Measurements from ENCODE around the gene S100A6. TPM values are rescaled to one million over a fixed set of nuclear protein-coding genes. Genes with fewer than 3 reads are reported as not detected.

S100A6 gene
- total RNA-seq, 8 experiments from 2014 or later = 0.49 to 2,482 (median 5.7) TPM

GRCh38 chr1:153560771-153561465, 25.1 kb upstream of the S100A6 start:
- Histone ChIP-seq H3K4me1 (replicated peaks in 1 of 2) (peaks cover 5% of the 10 kb centered on the region in 2 donors), H3K4me3 (no peak overlapping the region), H3K27ac (no peak overlapping the region)
- WGBS, 10 experiments = 82 to 100% (median 88%) methylated on average over 1 to 10 of the region's 10 CpGs; no CpG with 5 or more reads in 1 of the 10 experiments
- no peak for ATAC-seq (replicated peaks in 6 of 8)
- in situ Hi-C loops (cut with MboI; ENCODE audit: low pct_unique_long_range_greater_than_20kb in 2 of 9, low sequenced_read_pairs in 9 of 9, unreplicated experiment in 9 of 9) = loop anchor here in 1 of 9 experiments (10.0 kb wide), 1 partner anchor 56 kb away; no protein-coding TSS in a partner anchor

GRCh38 chr1:153560241-153560640, 24.4 kb upstream of the S100A6 start:
- no peak overlapping the region for H3K27ac ChIP-seq
- H3K4me1 ChIP-seq (replicated peaks in 1 of 2) = no peaks in the 10 kb centered on the region
- in situ Hi-C loops (cut with MboI; ENCODE audit: low pct_unique_long_range_greater_than_20kb in 2 of 9, low sequenced_read_pairs in 9 of 9, unreplicated experiment in 9 of 9) = loop anchor here in 1 of 9 experiments (10.0 kb wide), 1 partner anchor 55 kb away; no protein-coding TSS in a partner anchor
- ATAC-seq (replicated peaks in 6 of 8) = no peak
- H3K4me3 ChIP-seq = no peak overlapping the region
- WGBS, 10 experiments = 89 to 100% (median 93%) methylated on average over 2 of the region's 2 CpGs; no CpG with 5 or more reads in 5 of the 10 experiments

GRCh38 chr1:153557877-153558276, 22.1 kb upstream of the S100A6 start:
- H3K27ac ChIP-seq = no peak overlapping the region
- in situ Hi-C loops (cut with MboI; ENCODE audit: low pct_unique_long_range_greater_than_20kb in 2 of 9, low sequenced_read_pairs in 9 of 9, unreplicated experiment in 9 of 9) = no loop called here
- ATAC-seq (replicated peaks in 6 of 8) = no peak
- 51 to 100% (median 92%) methylated on average over 1 to 3 of the region's 3 CpGs; no CpG with 5 or more reads in 3 of the 10 experiments for WGBS, 10 experiments
- no peaks in the 10 kb centered on the region for H3K4me1 ChIP-seq (replicated peaks in 1 of 2)
- no peak overlapping the region for H3K4me3 ChIP-seq

- WGBS, 10 experiments = 80 to 100% (median 83%) methylated on average over 1 of the region's 1 CpG; no CpG with 5 or more reads in 7 of the 10 experiments
- no peak overlapping the region for H3K27ac ChIP-seq
- ATAC-seq (replicated peaks in 6 of 8) = no peak
- H3K4me1 ChIP-seq (replicated peaks in 1 of 2) = no peaks in the 10 kb centered on the region
- no peak overlapping the region for H3K4me3 ChIP-seq
- in situ Hi-C loops (cut with MboI; ENCODE audit: low pct_unique_long_range_greater_than_20kb in 2 of 9, low sequenced_read_pairs in 9 of 9, unreplicated experiment in 9 of 9) = no loop called here
Measured at GRCh38 chr1:153556348-153556747, 20.6 kb upstream of the S100A6 start.

GRCh38 chr1:153553830-153554541, 18.2 kb upstream of the S100A6 start:
- Histone ChIP-seq H3K27ac (no peak overlapping the region), H3K4me3 (no peak overlapping the region), H3K4me1 (replicated peaks in 1 of 2) (no peaks in the 10 kb centered on the region)
- in situ Hi-C loops (cut with MboI; ENCODE audit: low pct_unique_long_range_greater_than_20kb in 2 of 9, low sequenced_read_pairs in 9 of 9, unreplicated experiment in 9 of 9) = no loop called here
- WGBS, 10 experiments = 23 to 100% (median 90%) methylated on average over 1 to 2 of the region's 2 CpGs; no CpG with 5 or more reads in 5 of the 10 experiments
- ATAC-seq (replicated peaks in 6 of 8) = no peak

- in situ Hi-C loops (cut with MboI; ENCODE audit: low pct_unique_long_range_greater_than_20kb in 2 of 9, low sequenced_read_pairs in 9 of 9, unreplicated experiment in 9 of 9) = no loop called here
- no peak overlapping the region for H3K27ac ChIP-seq
- no peak overlapping the region for H3K4me3 ChIP-seq
- 80 to 93% (median 86%) methylated on average over 1 to 10 of the region's 12 CpGs; no CpG with 5 or more reads in 7 of the 10 experiments for WGBS, 10 experiments
- no peaks in the 10 kb centered on the region for H3K4me1 ChIP-seq (replicated peaks in 1 of 2)
- ATAC-seq (replicated peaks in 6 of 8) = no peak
Measured at GRCh38 chr1:153553096-153553495, 17.3 kb upstream of the S100A6 start.

- in situ Hi-C loops (cut with MboI; ENCODE audit: low pct_unique_long_range_greater_than_20kb in 2 of 9, low sequenced_read_pairs in 9 of 9, unreplicated experiment in 9 of 9) = no loop called here
- WGBS, 10 experiments = 77 to 100% (median 88%) methylated on average over 1 to 6 of the region's 8 CpGs; no CpG with 5 or more reads in 2 of the 10 experiments
- Histone ChIP-seq H3K27ac (no peak overlapping the region), H3K4me1 (replicated peaks in 1 of 2) (peaks cover under 1 to 2% of the 10 kb centered on the region in 2 donors), H3K4me3 (no peak overlapping the region)
- peak in 1 of 8 experiments; percentile 39 for ATAC-seq (replicated peaks in 6 of 8)
Measured at GRCh38 chr1:153552335-153552734, 16.5 kb upstream of the S100A6 start.

- no peak overlapping the region for H3K4me3 ChIP-seq
- in situ Hi-C loops (cut with MboI; ENCODE audit: low pct_unique_long_range_greater_than_20kb in 2 of 9, low sequenced_read_pairs in 9 of 9, unreplicated experiment in 9 of 9) = no loop called here
- H3K4me1 ChIP-seq (replicated peaks in 1 of 2) = peaks cover 4 to 7% of the 10 kb centered on the region in 2 donors
- H3K27ac ChIP-seq = no peak overlapping the region
- WGBS, 10 experiments = 80 to 93% (median 83%) methylated on average over 3 to 9 of the region's 10 CpGs; no CpG with 5 or more reads in 4 of the 10 experiments
- no peak for ATAC-seq (replicated peaks in 6 of 8)
Measured at GRCh38 chr1:153550827-153551500, 15.2 kb upstream of the S100A6 start.

- 70 to 100% (median 87%) methylated on average over 1 to 4 of the region's 4 CpGs; no CpG with 5 or more reads in 3 of the 10 experiments for WGBS, 10 experiments
- H3K27ac ChIP-seq = no peak overlapping the region
- no peak overlapping the region for H3K4me3 ChIP-seq
- no peak for ATAC-seq (replicated peaks in 6 of 8)
- in situ Hi-C loops (cut with MboI; ENCODE audit: low pct_unique_long_range_greater_than_20kb in 2 of 9, low sequenced_read_pairs in 9 of 9, unreplicated experiment in 9 of 9) = no loop called here
- peaks cover 8 to 13% of the 10 kb centered on the region in 2 donors for H3K4me1 ChIP-seq (replicated peaks in 1 of 2)
Measured at GRCh38 chr1:153550398-153550758, 14.6 kb upstream of the S100A6 start.

- no peak overlapping the region for H3K27ac ChIP-seq
- in situ Hi-C loops (cut with MboI; ENCODE audit: low pct_unique_long_range_greater_than_20kb in 2 of 9, low sequenced_read_pairs in 9 of 9, unreplicated experiment in 9 of 9) = no loop called here
Measured at GRCh38 chr1:153549741-153550397, 14.1 kb upstream of the S100A6 start.

GRCh38 chr1:153548722-153549688, 13.2 kb upstream of the S100A6 start, which contains the start of gene S100A3:
TSS of gene S100A3 (minus strand) at chr1:153549258. CDS start at chr1:153548485, 773 bp downstream.
- peaks cover 19 to 25% of the 10 kb centered on the region in 2 donors for H3K4me1 ChIP-seq (replicated peaks in 1 of 2)
- H3K4me3 ChIP-seq = no peak within 1 kb of the TSS
- WGBS, 10 experiments = 0 to 82% (median 31%) methylated on average over 1 to 10 of the region's 14 CpGs; no CpG with 5 or more reads in 4 of the 10 experiments
- no peak within 1 kb of the TSS for H3K27ac ChIP-seq
- in situ Hi-C loops (cut with MboI; ENCODE audit: low pct_unique_long_range_greater_than_20kb in 2 of 9, low sequenced_read_pairs in 9 of 9, unreplicated experiment in 9 of 9) = no loop called here
- peak; percentile 3 to 42 (median 32) for ATAC-seq (replicated peaks in 6 of 8)

More at GRCh38 chr1:153549741-153550397, 14.1 kb upstream of the S100A6 start:
- ATAC-seq (replicated peaks in 6 of 8) = no peak
- no peak overlapping the region for H3K4me3 ChIP-seq
- H3K4me1 ChIP-seq (replicated peaks in 1 of 2) = peaks cover 13 to 17% of the 10 kb centered on the region in 2 donors
- WGBS, 10 experiments = 38 to 93% (median 79%) methylated on average over 2 to 5 of the region's 6 CpGs; no CpG with 5 or more reads in 6 of the 10 experiments
